Vagina (tissue), 2 donors: ENCODE data around the gene CRTAC1. TPM values are rescaled to one million over a fixed set of nuclear protein-coding genes. Genes with fewer than 3 reads are reported as not detected.

Experiments used
- DNase-seq, 2 donors: peaks; one replicate each; pipeline ENCODE4 v3.0.0-alpha.2; 2017; ENCODE audit errors: extremely low spot score in 2 of 2
- H3K27ac ChIP-seq: fragments of 200-600 bp; sonication (generic); one replicate; pipeline ENCODE4 v1.5.1; 2019
- H3K27me3 ChIP-seq: fragments of 200-600 bp; sonication (generic); one replicate; pipeline ENCODE4 v1.5.1; 2019
- H3K36me3 ChIP-seq, 2 donors: fragments of 200-600 bp; sonication (generic); one replicate each; pipeline ENCODE4 v1.5.1; 2017 to 2019
- H3K4me1 ChIP-seq: fragments of 200-600 bp; sonication (generic); one replicate; pipeline ENCODE4 v1.5.1; 2019
- H3K4me3 ChIP-seq, 2 donors: fragments of 200-600 bp; sonication (generic); 1 replicate in 1 of 2; 2 replicates in 1 of 2; pipeline ENCODE4 v1.5.1; 2016 to 2019
- H3K9me3 ChIP-seq: fragments of 200-600 bp; sonication (generic); one replicate; pipeline ENCODE4 v1.5.1; 2019
- CTCF ChIP-seq, 3 experiments: fragments of 450-650 bp in 2 of 3; fragments of 200-600 bp in 1 of 3; sonication (generic) in 1 of 3; IDR thresholded peaks; one replicate each; pipeline ENCODE4 v1.5.1; 2017 to 2019; ENCODE audit warnings: antibody characterized with exemption in 3 of 3, mild to moderate bottlenecking in 2 of 3, moderate library complexity in 2 of 3
- POLR2A ChIP-seq, 2 donors: fragments of 450-650 bp; IDR thresholded peaks; one replicate each; pipeline ENCODE4 v1.6.1; 2017; ENCODE audit warnings: antibody characterized with exemption in 2 of 2, mild to moderate bottlenecking in 2 of 2, moderate library complexity in 2 of 2
- POLR2AphosphoS5 ChIP-seq, 2 donors: sonication (generic); formaldehyde crosslinking; IDR thresholded peaks; one replicate each; pipeline ENCODE4 v1.9.0; 2017; ENCODE audit warnings: antibody characterized with exemption in 2 of 2, mild to moderate bottlenecking in 2 of 2, low read depth in 1 of 2; ENCODE audit not compliant: insufficient read depth in 1 of 2
- intact Hi-C: fragments of 100-400 bp; cut with DNase I; formaldehyde crosslinking; loops from one replicate; pipeline ENCODE4 v1.15.1; 2023
- total RNA-seq: library from RNA; depleted of rRNA; stranded (reverse); fragments of >200 nt; gene quantifications from one replicate; pipeline ENCODE4 v1.2.3, GENCODE V29; 2016

Gene CRTAC1
- total RNA-seq, 1 donor from 2014 or later: 2.5 TPM

GRCh38 chr10:97999923-98000248 is 30.5 kb downstream of the CRTAC1 start:
- no peaks in the 10 kb centered on the region for H3K36me3 ChIP-seq
- TF ChIP-seq POLR2A (IDR thresholded peaks at IDR 0.05) (no peak), POLR2AphosphoS5 (IDR thresholded peaks at IDR 0.05; ENCODE audit: insufficient read depth in 1 of 2, low read depth in 1 of 2) (no peak), CTCF (IDR thresholded peaks at IDR 0.05) (no peak)
- H3K27ac ChIP-seq: no peak overlapping the region
- intact Hi-C loops: no loop called here
- no peak overlapping the region for H3K4me3 ChIP-seq
- DNase-seq: no peak
- H3K27me3 ChIP-seq: no peaks in the 10 kb centered on the region
- no peaks in the 10 kb centered on the region for H3K9me3 ChIP-seq
- H3K4me1 ChIP-seq: no peaks in the 10 kb centered on the region

GRCh38 chr10:97999066-97999922 is 31.1 kb downstream of the CRTAC1 start:
- no peak overlapping the region for H3K4me3 ChIP-seq
- no peaks in the 10 kb centered on the region for H3K36me3 ChIP-seq
- DNase-seq: peak in 1 of 2 donors; percentile 67
- H3K9me3 ChIP-seq: no peaks in the 10 kb centered on the region
- TF ChIP-seq POLR2AphosphoS5 (IDR thresholded peaks at IDR 0.05; ENCODE audit: insufficient read depth in 1 of 2, low read depth in 1 of 2) (no peak), CTCF (IDR thresholded peaks at IDR 0.05) (no peak), POLR2A (IDR thresholded peaks at IDR 0.05) (no peak)
- intact Hi-C loops: no loop called here
- H3K27ac ChIP-seq: no peak overlapping the region
- no peaks in the 10 kb centered on the region for H3K4me1 ChIP-seq
- no peaks in the 10 kb centered on the region for H3K27me3 ChIP-seq

GRCh38 chr10:97991871-97992270 is 38.5 kb downstream of the CRTAC1 start:
- Histone ChIP-seq H3K4me1 (no peaks in the 10 kb centered on the region), H3K9me3 (no peaks in the 10 kb centered on the region), H3K4me3 (no peak overlapping the region), H3K36me3 (no peaks in the 10 kb centered on the region), H3K27me3 (no peaks in the 10 kb centered on the region), H3K27ac (no peak overlapping the region)
- intact Hi-C loops: no loop called here
- TF ChIP-seq CTCF (IDR thresholded peaks at IDR 0.05): no peak
- no peak for TF ChIP-seq POLR2A (IDR thresholded peaks at IDR 0.05)
- TF ChIP-seq POLR2AphosphoS5 (IDR thresholded peaks at IDR 0.05; ENCODE audit: insufficient read depth in 1 of 2, low read depth in 1 of 2): no peak
- no peak for DNase-seq

- TF ChIP-seq POLR2A (IDR thresholded peaks at IDR 0.05) (no peak), POLR2AphosphoS5 (IDR thresholded peaks at IDR 0.05; ENCODE audit: insufficient read depth in 1 of 2, low read depth in 1 of 2) (no peak), CTCF (IDR thresholded peaks at IDR 0.05) (no peak)
- Histone ChIP-seq H3K9me3 (no peaks in the 10 kb centered on the region), H3K36me3 (no peaks in the 10 kb centered on the region), H3K27ac (no peak overlapping the region), H3K4me3 (no peak overlapping the region), H3K4me1 (no peaks in the 10 kb centered on the region), H3K27me3 (no peaks in the 10 kb centered on the region)
- intact Hi-C loops: no loop called here
- DNase-seq: no peak
Observed at GRCh38 chr10:97981816-97982215, 48.6 kb downstream of the CRTAC1 start.

GRCh38 chr10:97977673-97978072 is 52.7 kb downstream of the CRTAC1 start:
- Histone ChIP-seq H3K27ac (no peak overlapping the region), H3K4me3 (no peak overlapping the region), H3K4me1 (no peaks in the 10 kb centered on the region), H3K36me3 (no peaks in the 10 kb centered on the region), H3K27me3 (no peaks in the 10 kb centered on the region), H3K9me3 (no peaks in the 10 kb centered on the region)
- TF ChIP-seq CTCF (IDR thresholded peaks at IDR 0.05) (no peak), POLR2AphosphoS5 (IDR thresholded peaks at IDR 0.05; ENCODE audit: insufficient read depth in 1 of 2, low read depth in 1 of 2) (no peak), POLR2A (IDR thresholded peaks at IDR 0.05) (no peak)
- no peak for DNase-seq
- intact Hi-C loops: no loop called here
